Colonic mucosa (tissue), 4 donors: Measurements from ENCODE around the gene OR52B6. TPM values are rescaled to one million over a fixed set of nuclear protein-coding genes. Genes with fewer than 3 reads are reported as not detected.

Experiments
- DNase-seq: peaks from one replicate; pipeline ENCODE4 v3.0.0-alpha.2; 2020
- H3K27ac ChIP-seq: fragments of 200-600 bp; one replicate; pipeline ENCODE4 v1.8.0; 2021
- H3K27me3 ChIP-seq: fragments of 200-600 bp; one replicate; pipeline ENCODE4 v1.8.0; 2021
- H3K36me3 ChIP-seq: fragments of 200-600 bp; one replicate; pipeline ENCODE4 v1.8.0; 2021
- H3K4me1 ChIP-seq: fragments of 200-600 bp; one replicate; pipeline ENCODE4 v1.8.0; 2021; ENCODE audit warnings: mild to moderate bottlenecking
- H3K4me3 ChIP-seq: fragments of 200-600 bp; one replicate; pipeline ENCODE4 v1.8.0; 2021
- H3K9ac ChIP-seq, 2 donors: one replicate each; pipeline ENCODE4 v1.7.0; 2013; ENCODE audit warnings: control low read depth in 2 of 2, low read depth in 2 of 2, low read length in 2 of 2
- H3K9me3 ChIP-seq: fragments of 200-600 bp; one replicate; pipeline ENCODE4 v1.8.0; 2021
- intact Hi-C: fragments of 100-400 bp; cut with DNase I; formaldehyde crosslinking; loops from one replicate; pipeline ENCODE4 v1.14.1; 2022
- total RNA-seq, 2 donors: library from RNA; stranded (reverse); fragmentation: NEBNext Ultra II Directional in 1 of 2; extraction: Animal tissue kit (Norgen Biotek cat#: 25700) in 1 of 2; gene quantifications; one replicate each; pipeline ENCODE4 v1.2.1, GENCODE V29; 2021
- TF ChIP-seq, protein P1 (sequence below): fragments of 200-600 bp; IDR thresholded peaks from one replicate; pipeline ENCODE4 v1.8.0; 2022; ENCODE audit warnings: antibody characterized with exemption, mild to moderate bottlenecking
- donor health status: healthy.
- donor health status: DM: no; HTN: no; CAD: no.
- donor health status: DM: no; HTN: no; CAD: no.

Gene OR52B6
- total RNA-seq, 2 donors from 2014 or later = not detected

DNA sequence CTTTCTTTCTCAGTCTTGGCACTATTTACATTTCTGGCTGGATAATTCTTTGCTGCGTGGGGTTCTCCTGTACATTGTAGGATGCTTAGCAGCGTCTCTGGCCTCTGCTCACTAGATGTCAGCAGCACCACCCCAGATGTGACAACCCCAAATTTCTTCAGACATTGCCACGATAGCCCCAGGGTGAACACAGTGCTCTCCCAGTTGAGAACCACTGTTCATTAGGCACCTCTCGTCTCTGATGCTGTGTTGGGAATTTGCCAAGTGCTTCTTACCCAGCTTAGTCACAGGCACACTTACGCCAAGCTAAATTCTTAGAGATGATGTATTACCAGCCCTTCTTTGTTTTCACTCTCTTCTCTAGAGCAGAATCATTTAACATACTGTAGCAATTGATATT, 25.2 kb downstream of the OR52B6 start:
- H3K36me3 ChIP-seq = no peaks in the 10 kb centered on the region
- intact Hi-C loops = no loop called here
- DNase-seq = no peak
- no peaks in the 10 kb centered on the region for H3K9me3 ChIP-seq
- no peak overlapping the region for H3K9ac ChIP-seq
- no peaks in the 10 kb centered on the region for H3K27me3 ChIP-seq
- H3K4me1 ChIP-seq = no peaks in the 10 kb centered on the region
- TF ChIP-seq, protein P1, sequence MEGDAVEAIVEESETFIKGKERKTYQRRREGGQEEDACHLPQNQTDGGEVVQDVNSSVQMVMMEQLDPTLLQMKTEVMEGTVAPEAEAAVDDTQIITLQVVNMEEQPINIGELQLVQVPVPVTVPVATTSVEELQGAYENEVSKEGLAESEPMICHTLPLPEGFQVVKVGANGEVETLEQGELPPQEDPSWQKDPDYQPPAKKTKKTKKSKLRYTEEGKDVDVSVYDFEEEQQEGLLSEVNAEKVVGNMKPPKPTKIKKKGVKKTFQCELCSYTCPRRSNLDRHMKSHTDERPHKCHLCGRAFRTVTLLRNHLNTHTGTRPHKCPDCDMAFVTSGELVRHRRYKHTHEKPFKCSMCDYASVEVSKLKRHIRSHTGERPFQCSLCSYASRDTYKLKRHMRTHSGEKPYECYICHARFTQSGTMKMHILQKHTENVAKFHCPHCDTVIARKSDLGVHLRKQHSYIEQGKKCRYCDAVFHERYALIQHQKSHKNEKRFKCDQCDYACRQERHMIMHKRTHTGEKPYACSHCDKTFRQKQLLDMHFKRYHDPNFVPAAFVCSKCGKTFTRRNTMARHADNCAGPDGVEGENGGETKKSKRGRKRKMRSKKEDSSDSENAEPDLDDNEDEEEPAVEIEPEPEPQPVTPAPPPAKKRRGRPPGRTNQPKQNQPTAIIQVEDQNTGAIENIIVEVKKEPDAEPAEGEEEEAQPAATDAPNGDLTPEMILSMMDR = no peak
- H3K4me3 ChIP-seq = no peak overlapping the region
- H3K27ac ChIP-seq = no peak overlapping the region

DNA sequence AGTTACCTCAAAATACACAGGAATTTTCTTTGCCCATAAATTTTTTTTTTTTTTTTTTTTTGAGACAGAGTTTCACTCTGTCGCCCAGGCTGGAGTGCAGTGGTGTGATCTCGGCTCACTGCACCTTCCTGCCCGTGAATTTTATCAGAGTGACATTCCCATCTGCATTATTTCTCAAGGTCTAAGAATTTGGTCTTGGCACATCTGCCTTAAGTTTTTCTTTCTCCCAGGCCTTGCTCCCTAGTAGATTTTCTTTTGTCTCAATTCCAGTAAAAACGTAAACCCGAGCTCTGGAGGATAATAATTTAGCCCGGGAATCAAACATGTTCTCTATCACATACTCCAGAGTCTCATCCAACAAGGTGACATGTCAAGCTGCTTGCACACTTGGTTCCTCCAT, 28.1 kb downstream of the OR52B6 start:
- Histone ChIP-seq H3K27me3 (no peaks in the 10 kb centered on the region), H3K4me3 (no peak overlapping the region), H3K36me3 (no peaks in the 10 kb centered on the region), H3K9me3 (no peaks in the 10 kb centered on the region), H3K4me1 (no peaks in the 10 kb centered on the region), H3K9ac (no peak overlapping the region), H3K27ac (no peak overlapping the region)
- intact Hi-C loops = no loop called here
- TF ChIP-seq, protein P1 = no peak
- no peak for DNase-seq

DNA sequence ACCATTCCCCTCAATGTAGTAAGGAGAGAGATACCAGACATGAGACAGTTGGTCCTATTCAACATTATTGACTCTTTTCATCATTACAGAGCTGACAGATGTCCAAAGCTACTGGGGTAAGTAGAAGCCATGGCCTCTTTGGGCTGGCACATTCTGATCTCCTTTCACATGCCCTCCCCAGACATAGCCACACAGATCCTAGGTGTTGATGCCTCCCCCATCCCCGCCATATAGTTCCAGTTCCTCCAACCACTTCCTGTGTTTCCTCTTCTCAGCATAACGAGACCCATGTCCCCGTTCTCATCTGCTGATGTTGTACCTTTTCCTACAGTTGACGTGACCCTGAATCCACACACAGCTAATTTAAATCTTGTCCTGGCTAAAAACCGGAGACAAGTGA, 29.8 kb downstream of the OR52B6 start:
- H3K4me3 ChIP-seq = no peak overlapping the region
- H3K27me3 ChIP-seq = no peaks in the 10 kb centered on the region
- H3K4me1 ChIP-seq = no peaks in the 10 kb centered on the region
- DNase-seq = no peak
- TF ChIP-seq, protein P1 = no peak
- no peak overlapping the region for H3K27ac ChIP-seq
- no peak overlapping the region for H3K9ac ChIP-seq
- no peaks in the 10 kb centered on the region for H3K9me3 ChIP-seq
- H3K36me3 ChIP-seq = no peaks in the 10 kb centered on the region
- intact Hi-C loops = no loop called here

DNA sequence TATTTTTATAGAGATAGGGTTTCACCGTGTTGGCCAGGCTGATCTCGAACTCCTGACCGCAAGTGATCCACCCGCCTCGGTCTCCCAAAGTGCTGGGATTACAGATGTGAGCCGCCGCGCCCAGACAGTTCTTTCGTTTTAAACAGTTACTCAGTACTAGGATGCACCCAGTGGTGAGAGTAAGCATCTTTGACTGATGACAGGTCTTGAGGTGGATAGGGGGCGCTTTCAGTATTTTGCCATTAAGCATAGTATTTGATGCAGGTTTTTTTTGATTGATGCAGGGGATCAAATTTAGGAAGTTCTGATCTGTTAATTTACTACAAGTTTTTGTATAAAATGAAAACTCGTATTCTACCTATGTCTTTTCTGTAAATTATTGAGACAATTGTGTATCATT, 30.9 kb downstream of the OR52B6 start:
- TF ChIP-seq, protein P1 = no peak
- Histone ChIP-seq H3K9me3 (no peaks in the 10 kb centered on the region), H3K27me3 (no peaks in the 10 kb centered on the region), H3K9ac (no peak overlapping the region), H3K36me3 (no peaks in the 10 kb centered on the region), H3K4me1 (no peaks in the 10 kb centered on the region), H3K27ac (no peak overlapping the region), H3K4me3 (no peak overlapping the region)
- intact Hi-C loops = no loop called here
- no peak for DNase-seq

DNA sequence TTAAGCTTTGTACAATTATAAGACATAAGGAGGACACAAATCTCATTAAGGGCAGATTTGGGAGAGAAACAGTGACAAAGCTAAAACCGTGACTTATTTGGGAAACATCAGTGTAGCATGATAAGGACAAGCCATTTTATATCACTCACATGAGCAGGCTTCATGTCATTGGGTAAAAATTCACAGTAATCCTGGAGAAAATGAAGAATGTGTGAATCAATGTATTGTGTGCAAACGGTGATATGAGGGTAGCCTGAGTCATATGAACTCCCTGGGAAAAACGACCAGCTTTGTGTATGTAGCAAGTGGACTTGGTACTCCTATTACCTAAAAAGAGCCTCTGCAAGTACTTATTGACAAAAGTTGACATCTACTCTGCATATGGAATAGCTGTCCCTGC, 38.1 kb downstream of the OR52B6 start:
- H3K4me1 ChIP-seq = peaks cover 12% of the 10 kb centered on the region
- no peaks in the 10 kb centered on the region for H3K9me3 ChIP-seq
- no peak overlapping the region for H3K27ac ChIP-seq
- H3K4me3 ChIP-seq = no peak overlapping the region
- no peak for DNase-seq
- TF ChIP-seq, protein P1 = no peak
- H3K9ac ChIP-seq = no peak overlapping the region
- H3K27me3 ChIP-seq = no peaks in the 10 kb centered on the region
- intact Hi-C loops = no loop called here
- H3K36me3 ChIP-seq = no peaks in the 10 kb centered on the region
